HG03469 (cell line): ENCODE data around the gene LCN1.

Source experiments
- ATAC-seq: cut with Tn5 transposase; IDR thresholded peaks from one replicate; pipeline ENCODE4 v1.9.1; 2021; ENCODE audit warnings: mild to moderate bottlenecking, moderate library complexity, moderate number of reproducible peaks; ENCODE audit not compliant: unreplicated experiment

The LCN1 gene

GRCh38 chr9:135520916-135521607, at the start of gene LCN1:
Gene LCN1, plus strand, starts transcription at chr9:135521440. Its CDS starts 58 bp downstream, at chr9:135521498.
- ATAC-seq = no peak

DNA sequence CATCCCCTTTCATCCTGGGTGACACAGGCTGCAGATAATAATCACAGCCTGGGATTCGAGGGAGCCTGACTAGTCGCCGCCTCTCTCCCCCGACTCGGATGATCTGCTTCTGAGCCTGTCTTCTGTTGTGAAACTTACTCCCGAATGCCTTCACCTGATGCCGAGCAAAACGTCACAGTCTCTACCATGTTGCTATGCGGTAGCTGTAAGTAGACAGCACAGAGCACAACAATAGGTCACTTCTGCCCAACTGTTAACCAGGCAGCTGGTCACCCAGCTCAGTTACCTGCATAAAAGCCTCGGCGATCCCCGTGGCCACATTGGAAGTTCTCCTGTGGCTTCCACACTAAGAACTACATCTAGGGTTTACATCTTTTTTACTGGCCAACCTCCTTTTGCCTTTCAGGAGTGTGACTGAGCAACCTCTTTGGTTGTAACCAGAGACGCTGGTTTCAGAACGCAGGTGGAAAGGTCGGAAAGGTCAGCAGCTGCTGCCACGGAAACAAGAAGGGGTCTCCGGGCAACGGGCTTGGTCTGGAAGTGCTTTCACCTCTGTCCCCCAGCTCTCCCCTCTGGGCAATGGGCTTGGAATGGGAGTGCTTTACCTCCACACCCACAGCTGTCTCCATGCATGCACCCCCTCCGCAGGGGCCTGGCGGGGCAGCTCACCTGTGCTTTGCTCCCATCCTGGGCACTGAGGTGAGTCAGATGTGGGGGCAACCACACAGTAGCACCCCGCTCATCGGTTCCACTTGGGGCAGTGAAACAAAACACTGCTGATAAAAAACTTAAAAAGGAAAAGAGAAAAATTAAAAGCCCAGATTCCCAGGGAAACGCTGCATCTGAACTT, 49.2 kb upstream of the LCN1 start:
- ATAC-seq = no peak

- ATAC-seq = no peak
Observed at GRCh38 chr9:135473972-135474543, 47.2 kb upstream of the LCN1 start.

GRCh38 chr9:135474915-135475314, 46.3 kb upstream of the LCN1 start:
- no peak for ATAC-seq

DNA sequence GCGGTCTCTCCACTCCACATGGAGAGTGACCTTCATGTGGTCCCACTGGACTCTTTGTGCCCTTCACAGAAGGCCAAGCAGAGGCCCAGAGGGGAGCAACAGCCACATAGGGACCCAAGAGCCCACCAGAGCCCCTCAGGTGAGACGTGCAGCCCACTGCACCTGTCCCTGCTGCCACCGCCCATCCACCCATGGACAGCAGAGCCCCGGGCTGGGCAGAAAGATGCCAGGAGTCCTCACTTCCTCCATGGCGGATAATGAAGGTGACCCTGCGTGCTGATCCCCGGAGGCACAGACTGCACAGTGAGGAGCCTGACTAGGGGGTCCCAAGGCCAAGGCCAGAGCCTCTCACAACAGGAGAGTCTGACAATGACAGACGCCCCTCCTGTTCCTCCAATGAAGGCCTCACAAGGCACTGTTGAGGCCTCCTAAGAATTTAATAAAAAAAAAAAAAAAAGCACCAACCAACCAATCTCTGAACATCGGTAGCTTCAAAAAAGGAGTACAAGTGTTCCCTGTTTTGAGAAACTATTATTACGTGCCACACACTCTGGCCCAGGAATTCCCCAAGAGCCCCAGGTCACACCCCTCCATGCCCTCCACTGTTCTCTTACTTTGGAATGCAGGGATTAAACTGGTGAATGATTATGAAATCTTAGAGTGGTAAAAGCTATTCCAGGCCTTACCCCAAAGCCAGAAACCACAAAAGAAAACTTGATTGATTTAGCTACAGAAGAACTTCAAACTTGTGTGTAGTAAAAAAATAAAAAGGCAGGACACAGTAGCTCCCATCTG, 44.5 kb upstream of the LCN1 start:
- no peak for ATAC-seq

DNA sequence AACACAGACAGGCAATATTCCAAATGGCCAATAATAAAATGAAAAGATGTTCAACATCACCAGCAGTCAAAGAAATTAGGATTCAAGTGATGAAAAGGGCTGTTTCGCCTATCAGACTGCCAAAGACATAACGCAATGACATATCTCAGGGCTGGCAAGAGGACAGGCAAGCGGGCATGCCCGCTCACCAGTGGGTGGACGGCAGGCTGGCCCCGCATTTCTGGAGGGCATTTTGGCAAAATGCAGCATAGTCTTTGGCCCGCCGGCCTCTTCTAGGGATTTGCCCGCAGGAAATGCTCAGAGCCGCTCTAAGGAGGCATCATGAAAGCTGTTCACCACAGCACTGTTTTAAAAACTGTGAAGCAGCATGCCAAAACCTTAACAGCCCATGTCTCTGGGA, 43.0 kb upstream of the LCN1 start:
- ATAC-seq = no peak

- no peak for ATAC-seq
Observed at GRCh38 chr9:135478829-135479468, 42.3 kb upstream of the LCN1 start.

DNA sequence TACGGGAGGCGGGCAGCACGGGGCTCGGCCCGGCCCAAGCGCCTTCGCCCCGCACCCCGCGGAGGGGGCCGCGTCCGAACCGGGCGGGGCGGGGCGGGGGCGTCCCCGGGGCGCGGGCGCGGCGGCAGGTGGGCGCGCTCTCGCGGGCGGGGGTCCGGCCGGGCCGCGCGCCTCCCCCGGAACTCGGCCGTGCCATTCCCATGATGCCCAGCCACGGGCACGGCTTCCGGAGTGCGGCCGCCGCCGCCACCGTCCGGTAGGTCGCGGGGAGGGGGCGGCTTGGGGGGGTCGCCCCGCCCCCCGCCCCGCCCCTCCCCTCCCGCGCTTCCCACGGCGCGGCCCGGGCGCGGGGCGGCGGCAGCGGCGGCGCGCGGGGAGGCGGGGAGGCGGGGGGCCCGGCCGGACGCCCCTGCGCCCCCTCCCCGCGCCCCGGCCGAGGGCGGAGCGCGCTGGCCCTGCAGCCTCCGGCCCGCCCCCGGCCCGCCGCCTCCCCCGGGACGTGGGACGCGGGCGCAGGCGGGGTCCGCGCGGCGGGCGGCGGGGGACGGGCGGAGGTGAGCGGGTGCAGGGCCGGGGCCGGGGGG, 41.7 kb upstream of the LCN1 start, which contains the start of gene PPP1R26:
Gene PPP1R26 (plus strand): TSS at position 314 of the 584 bp plus-strand sequence. CDS start 4,729 bp downstream, outside the sequence.
- ATAC-seq = no peak

DNA sequence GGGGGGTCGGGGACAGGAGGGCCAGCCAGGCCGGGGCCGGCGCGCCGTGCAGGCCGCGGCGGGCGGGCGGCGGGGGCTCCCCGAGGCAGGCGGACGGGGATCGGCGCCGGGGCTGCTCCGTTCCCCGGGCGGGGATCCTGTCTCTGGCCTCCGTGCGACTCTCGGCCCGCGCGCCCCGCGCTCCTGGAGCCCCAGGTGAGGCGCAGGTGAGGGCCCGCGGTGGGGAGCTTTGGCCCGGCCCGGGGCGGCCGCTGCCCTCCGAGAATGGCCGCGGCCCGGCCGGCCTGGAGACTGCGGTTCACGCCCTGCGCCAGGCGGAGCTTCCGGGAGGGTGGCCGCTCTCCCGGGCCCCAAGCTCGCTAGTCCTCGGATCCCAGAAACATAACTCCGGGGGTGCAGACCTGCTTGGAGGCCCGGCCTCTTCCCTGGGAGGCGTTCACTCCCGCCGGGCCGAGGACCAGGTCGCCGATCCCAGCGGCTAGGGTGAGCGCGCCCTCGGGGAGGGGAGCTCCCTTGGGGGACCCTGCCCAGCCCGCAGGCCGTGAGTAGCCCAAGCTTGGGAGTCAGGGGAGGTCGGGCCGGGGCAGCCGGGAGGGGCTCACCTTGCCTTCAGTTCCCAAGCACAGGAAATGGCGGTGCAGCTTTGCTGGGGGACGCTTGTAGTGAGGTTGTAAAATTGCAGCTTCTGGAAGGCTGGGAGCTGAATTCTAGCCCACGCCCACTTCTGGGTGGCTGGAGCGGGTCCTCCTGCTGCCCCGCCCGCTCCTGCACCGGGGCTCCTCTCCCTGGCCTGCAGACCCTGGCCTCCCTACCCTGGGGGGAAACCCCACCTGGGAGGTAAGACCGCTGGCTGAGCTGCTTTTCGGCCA, 40.9 kb upstream of the LCN1 start:
- ATAC-seq = no peak

- ATAC-seq = no peak
Observed at GRCh38 chr9:135480940-135481310, 40.3 kb upstream of the LCN1 start.

DNA sequence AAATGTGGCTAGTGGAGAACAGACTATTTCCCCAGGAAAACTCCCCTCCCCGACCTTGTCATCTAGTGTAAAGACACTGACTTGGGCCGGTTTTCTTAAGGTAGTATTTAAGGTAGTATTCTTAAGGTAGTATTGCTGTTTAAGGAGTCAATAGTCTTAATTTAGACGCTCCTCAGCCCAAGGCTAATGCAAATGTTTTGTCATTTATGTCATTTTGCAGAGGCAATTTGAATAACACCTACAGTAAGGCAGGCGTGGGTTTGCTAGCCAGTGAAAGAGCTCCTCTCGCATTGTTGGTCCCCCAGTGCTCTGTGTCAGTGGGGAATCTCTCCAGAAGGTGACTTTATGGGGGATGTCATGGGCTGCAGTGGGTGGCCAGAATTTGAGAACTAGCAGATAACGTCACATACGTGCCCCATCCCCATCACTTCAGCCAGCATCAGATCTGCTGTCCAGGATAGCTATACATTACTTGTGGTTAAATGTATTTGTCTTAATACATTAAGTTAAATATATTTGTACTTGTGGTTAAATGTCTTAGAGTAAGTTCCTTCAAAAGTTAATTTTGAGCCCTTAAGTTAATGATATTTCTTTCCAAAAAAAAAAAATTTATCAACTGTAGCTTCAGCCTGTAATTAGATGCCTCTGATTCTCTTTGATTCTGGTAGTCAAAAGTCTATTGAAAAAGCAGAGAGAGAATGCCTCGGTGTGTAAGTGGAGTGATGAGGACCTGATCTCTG, 39.1 kb upstream of the LCN1 start:
- no peak for ATAC-seq

- ATAC-seq = no peak
Observed at GRCh38 chr9:135484460-135485277, 36.6 kb upstream of the LCN1 start.

DNA sequence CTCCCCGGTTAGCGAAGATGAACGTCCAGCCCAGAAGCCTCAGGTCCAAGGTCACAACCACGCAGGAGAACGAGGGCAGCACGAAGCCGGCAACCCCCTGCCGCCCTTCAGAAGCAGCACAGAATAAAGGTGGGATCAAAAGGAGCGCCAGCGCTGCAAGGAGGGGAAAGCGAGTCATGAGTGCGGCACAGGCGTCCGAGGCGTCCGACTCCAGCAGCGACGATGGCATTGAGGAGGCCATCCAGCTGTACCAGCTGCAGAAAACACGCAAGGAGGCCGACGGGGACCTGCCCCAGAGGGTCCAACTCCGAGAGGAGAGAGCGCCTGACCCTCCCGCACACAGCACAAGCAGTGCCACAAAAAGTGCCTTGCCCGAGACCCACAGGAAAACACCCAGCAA, 35.9 kb upstream of the LCN1 start:
- no peak for ATAC-seq

DNA sequence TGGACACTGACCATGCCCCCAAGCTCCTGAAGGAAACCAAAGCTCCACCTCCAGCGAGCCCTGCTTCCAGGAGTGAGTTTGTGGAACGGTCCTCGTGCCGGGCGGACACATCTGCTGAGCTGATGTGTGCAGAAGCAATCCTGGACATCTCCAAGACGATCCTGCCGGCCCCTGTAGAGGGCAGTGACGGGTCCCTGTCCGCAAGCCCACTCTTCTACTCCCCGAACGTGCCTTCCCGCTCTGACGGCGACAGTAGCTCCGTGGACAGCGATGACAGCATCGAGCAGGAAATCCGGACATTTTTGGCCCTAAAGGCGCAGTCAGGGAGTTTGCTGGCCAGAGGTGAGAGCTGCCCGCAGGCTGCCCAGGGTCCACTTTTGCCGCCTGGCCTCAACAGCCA, 35.4 kb upstream of the LCN1 start:
- no peak for ATAC-seq

DNA sequence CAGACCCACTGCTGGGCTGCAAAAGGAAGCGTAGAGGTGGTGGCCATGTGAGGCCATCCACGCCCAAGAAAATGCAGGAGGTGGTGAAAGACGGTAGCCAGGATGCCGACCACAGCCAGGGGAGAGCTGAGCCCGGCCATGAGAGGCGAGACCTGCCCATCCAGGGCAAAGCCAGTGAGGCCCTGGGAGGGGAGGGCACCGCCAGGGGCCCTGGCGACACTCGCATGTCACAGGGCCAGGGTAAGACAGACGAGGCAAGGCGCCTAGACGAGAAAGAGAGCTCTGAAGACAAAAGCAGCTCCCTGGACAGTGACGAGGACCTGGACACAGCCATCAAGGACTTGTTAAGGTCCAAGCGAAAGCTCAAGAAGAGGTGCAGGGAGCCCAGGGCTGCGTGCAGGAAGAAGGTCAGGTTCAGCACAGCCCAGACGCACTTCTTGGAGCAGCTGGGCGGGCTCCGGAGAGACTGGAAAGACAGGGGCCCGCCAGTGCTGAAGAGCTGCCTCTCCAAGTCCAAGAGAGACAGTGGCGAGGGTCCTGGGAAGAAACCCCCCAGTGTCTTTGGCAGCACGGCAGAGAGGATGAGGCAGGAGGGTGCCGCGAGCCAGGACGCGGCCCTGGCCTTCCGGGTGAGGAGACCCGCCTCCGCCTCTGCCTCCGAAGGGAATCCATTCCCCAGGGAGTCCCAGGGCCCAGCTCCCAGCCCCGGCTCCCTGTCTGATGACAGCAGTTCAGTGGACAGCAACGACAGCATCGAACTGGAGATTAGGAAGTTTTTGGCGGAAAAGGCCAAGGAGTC, 34.8 kb upstream of the LCN1 start:
- ATAC-seq = no peak

GRCh38 chr9:135487281-135488012, 33.8 kb upstream of the LCN1 start:
- no peak for ATAC-seq
